Measurements from ENCODE around the gene CANT1.
"Not testable (repeated sequence)": the region's sequence is repeated elsewhere in the genome, so short reads cannot be mapped to it uniquely, and the experiment has no call there.

- TF ChIP-seq CTCF, POLR2A (IDR thresholded peaks at IDR 0.05): not testable (repeated sequence)
Measured at GRCh38 chr17:78945455-78945854, 64.1 kb downstream of the CANT1 start.
